HepG2 (cell line): ENCODE measurements around the gene ELOVL6. TPM values are rescaled to one million over a fixed set of nuclear protein-coding genes. Genes with fewer than 3 reads are reported as not detected.
A peak's percentile ranks its signal among the peaks of the same experiment; 100 is the strongest.

Source experiments
- FOXM1 ChIP-seq: sonication (generic); formaldehyde crosslinking; IDR thresholded peaks from 2 replicates; pipeline ENCODE4 v1.5.0; 2020; ENCODE audit warnings: missing genetic modification reagents
- GABPA ChIP-seq, 2 experiments: IDR thresholded peaks; 2 replicates each; pipeline ENCODE4 v1.6.1; 2011 to 2016; ENCODE audit warnings: low read depth in 2 of 2, low read length in 1 of 2, missing biosample characterization in 1 of 2, missing genetic modification characterization in 1 of 2
- NR2F1 ChIP-seq, 2 experiments: fragments of 450-650 bp in 1 of 2; formaldehyde crosslinking in 1 of 2; IDR thresholded peaks; 2 replicates each; pipeline versions ENCODE4 v1.5.0 to v1.6.1; 2016 to 2020; ENCODE audit warnings: mild to moderate bottlenecking in 1 of 2, missing compliant biosample characterization in 1 of 2, missing genetic modification reagents in 1 of 2, moderate library complexity in 1 of 2
- SAP130 ChIP-seq: IDR thresholded peaks from 2 replicates; pipeline ENCODE4 v1.6.1; 2016; ENCODE audit warnings: low read depth
- SNAPC2 ChIP-seq: sonication (generic); formaldehyde crosslinking; IDR thresholded peaks from 2 replicates; pipeline ENCODE4 v1.8.1; 2022; ENCODE audit warnings: mild to moderate bottlenecking, missing genetic modification reagents
- SPEN ChIP-seq: sonication (generic); formaldehyde crosslinking; IDR thresholded peaks from 2 replicates; pipeline ENCODE4 v1.5.1; 2020; ENCODE audit warnings: low read depth, mild to moderate bottlenecking, missing genetic modification reagents
- WIZ ChIP-seq: sonication (generic); formaldehyde crosslinking; IDR thresholded peaks from 2 replicates; pipeline ENCODE4 v1.5.1; 2020; ENCODE audit warnings: mild to moderate bottlenecking, missing genetic modification reagents
- ZBTB40 ChIP-seq, 2 experiments: fragments of 450-650 bp in 1 of 2; sonication (generic) in 1 of 2; formaldehyde crosslinking in 1 of 2; IDR thresholded peaks; 2 replicates each; pipeline versions ENCODE4 v1.6.1 to v1.8.0; 2016 to 2022; ENCODE audit warnings: antibody characterized with exemption in 1 of 2, mild to moderate bottlenecking in 1 of 2, missing genetic modification reagents in 1 of 2
- ZNF282 ChIP-seq: fragments of 450-650 bp; IDR thresholded peaks from 2 replicates; pipeline ENCODE4 v1.6.1; 2018; ENCODE audit not compliant: partially characterized antibody
- ZNF350 ChIP-seq: sonication (generic); formaldehyde crosslinking; IDR thresholded peaks from 2 replicates; pipeline ENCODE4 v1.4.0; 2020; ENCODE audit warnings: mild to moderate bottlenecking, low read depth, missing genetic modification reagents, borderline replicate concordance
- ZNF563 ChIP-seq: sonication (generic); formaldehyde crosslinking; IDR thresholded peaks from 2 replicates; pipeline ENCODE4 v1.8.0; 2022; ENCODE audit warnings: mild to moderate bottlenecking, moderate library complexity, missing genetic modification reagents
- polyA plus RNA-seq, 8 experiments: library from polyadenylated mRNA; depleted of rRNA in 3 of 8; stranded (reverse) in 7 of 8; unstranded in 1 of 8; fragments of >200 nt; fragmentation: Illumina TruSeq in 4 of 8; extraction: Trizol in 4 of 8; gene quantifications; 2 replicates each; pipeline versions ENCODE4 v1.2.1 to v1.2.3, GENCODE V29; 2011 to 2016; ENCODE audit warnings: low read depth in 4 of 8, missing spikeins in 1 of 8, mixed read lengths in 1 of 8; ENCODE audit not compliant: insufficient read depth in 1 of 8
- total RNA-seq, 5 experiments: library from RNA; depleted of rRNA; stranded (reverse); fragments of >200 nt; fragmentation: Illumina TruSeq; extraction: Trizol; gene quantifications; 2 replicates each; pipeline ENCODE4 v1.2.3, GENCODE V29; 2016; ENCODE audit warnings: low read depth in 1 of 5
- TF ChIP-seq, protein P1 (sequence below): IDR thresholded peaks from 2 replicates; pipeline ENCODE4 v1.6.1; 2016; ENCODE audit warnings: missing biosample characterization, missing genetic modification reagents, low read depth
- TF ChIP-seq, protein P2 (sequence below): sonication (generic); formaldehyde crosslinking; IDR thresholded peaks from 2 replicates; pipeline ENCODE4 v1.4.0; 2020; ENCODE audit warnings: missing genetic modification reagents, mild to moderate bottlenecking, borderline replicate concordance

The ELOVL6 gene
- total and polyA plus RNA-seq, 2 of the 13 experiments (the other 11 are each of a cell fraction or from before 2014, with no cell fraction given): 14.1 to 23.2 TPM

- no peak for TF ChIP-seq ZNF282
- TF ChIP-seq, protein P1, sequence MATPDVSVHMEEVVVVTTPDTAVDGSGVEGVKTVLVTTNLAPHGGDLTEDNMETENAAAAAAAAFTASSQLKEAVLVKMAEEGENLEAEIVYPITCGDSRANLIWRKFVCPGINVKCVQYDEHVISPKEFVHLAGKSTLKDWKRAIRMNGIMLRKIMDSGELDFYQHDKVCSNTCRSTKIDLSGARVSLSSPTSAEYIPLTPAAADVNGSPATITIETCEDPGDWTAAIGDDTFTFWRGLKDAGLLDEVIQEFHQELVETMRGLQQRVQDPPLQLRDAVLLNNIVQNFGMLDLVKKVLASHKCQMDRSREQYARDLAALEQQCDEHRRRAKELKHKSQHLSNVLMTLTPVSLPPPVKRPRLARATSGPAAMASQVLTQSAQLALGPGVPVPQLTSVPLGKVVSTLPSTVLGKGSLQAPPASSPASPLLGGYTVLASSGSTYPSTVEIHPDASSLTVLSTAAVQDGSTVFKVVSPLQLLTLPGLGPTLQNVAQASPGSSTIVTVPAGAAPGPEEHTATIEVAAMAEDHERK (CRISPR knock-in tag): no peak
- TF ChIP-seq NR2F1 (CRISPR knock-in tag; IDR thresholded peaks at IDR 0.05): no peak
- peak; percentile 66; the same call in 1 of the 2 replicates for TF ChIP-seq ZNF563 (CRISPR knock-in tag)
- peak; percentile 75 for TF ChIP-seq SAP130 (CRISPR knock-in tag)
- TF ChIP-seq FOXM1: no peak
- no peak for TF ChIP-seq ZNF350 (CRISPR knock-in tag)
- TF ChIP-seq GABPA (IDR thresholded peaks at IDR 0.05; ENCODE audit: low read depth, low read length): no peak
- 0 out of 2 replicates have a peak, but pooled peaks have one; percentile 6 for TF ChIP-seq GABPA (CRISPR knock-in tag; IDR thresholded peaks at IDR 0.05; ENCODE audit: low read depth)
- TF ChIP-seq, protein P2, sequence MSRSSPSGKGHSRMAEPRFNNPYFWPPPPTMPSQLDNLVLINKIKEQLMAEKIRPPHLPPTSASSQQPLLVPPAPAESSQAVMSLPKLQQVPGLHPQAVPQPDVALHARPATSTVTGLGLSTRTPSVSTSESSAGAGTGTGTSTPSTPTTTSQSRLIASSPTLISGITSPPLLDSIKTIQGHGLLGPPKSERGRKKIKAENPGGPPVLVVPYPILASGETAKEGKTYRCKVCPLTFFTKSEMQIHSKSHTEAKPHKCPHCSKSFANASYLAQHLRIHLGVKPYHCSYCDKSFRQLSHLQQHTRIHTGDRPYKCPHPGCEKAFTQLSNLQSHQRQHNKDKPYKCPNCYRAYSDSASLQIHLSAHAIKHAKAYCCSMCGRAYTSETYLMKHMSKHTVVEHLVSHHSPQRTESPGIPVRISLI: no peak
- no peak for TF ChIP-seq WIZ (CRISPR knock-in tag)
- no peak; the same call in 1 of the 2 replicates for TF ChIP-seq SPEN (CRISPR knock-in tag)
- no peak for TF ChIP-seq SNAPC2 (CRISPR knock-in tag)
- no peak for TF ChIP-seq ZBTB40 (IDR thresholded peaks at IDR 0.05)
- no peak for TF ChIP-seq ZBTB40 (CRISPR knock-in tag; IDR thresholded peaks at IDR 0.05)
These were observed 2.1 kb downstream of the ELOVL6 start (continued) for GRCh38 chr4:110196206-110196870.
